OCI-LY1 (cell line): Measurements from ENCODE around the gene PRKCA.

Experiments
- H2AFZ ChIP-seq: fragments of 200-600 bp; sonication (generic), shearing (Covaris generic); 2 replicates; pipeline ENCODE4 v1.6.0; 2014; ENCODE audit warnings: antibody characterized with exemption, mild to moderate bottlenecking, low read length
- H3F3A ChIP-seq: fragments of 200-600 bp; sonication (generic), shearing (Covaris generic); 2 replicates; pipeline ENCODE4 v1.6.0; 2014; ENCODE audit warnings: mild to moderate bottlenecking, antibody characterized with exemption, low read length, moderate library complexity; ENCODE audit not compliant: insufficient read depth
- H3K27ac ChIP-seq: fragments of 200-600 bp; sonication (generic); 2 replicates; pipeline ENCODE4 v1.5.1; 2014; ENCODE audit warnings: low read length, mixed run types, mild to moderate bottlenecking, low read depth; ENCODE audit not compliant: poor library complexity, severe bottlenecking
- H3K27me3 ChIP-seq: fragments of 200-600 bp; sonication (generic); 2 replicates; pipeline ENCODE4 v1.6.0; 2014; ENCODE audit warnings: antibody characterized with exemption, mild to moderate bottlenecking, low read length, moderate library complexity; ENCODE audit not compliant: insufficient read depth
- H3K36me3 ChIP-seq: fragments of 200-600 bp; sonication (generic); 2 replicates; pipeline ENCODE4 v1.6.1; 2014; ENCODE audit warnings: mild to moderate bottlenecking, antibody characterized with exemption, low read length, moderate library complexity, mixed read lengths; ENCODE audit not compliant: insufficient read depth
- H3K4me1 ChIP-seq: fragments of 200-600 bp; sonication (generic); 2 replicates; pipeline ENCODE4 v1.5.1; 2014; ENCODE audit warnings: mild to moderate bottlenecking, low read length, moderate library complexity; ENCODE audit not compliant: insufficient read depth, severe bottlenecking
- H3K4me2 ChIP-seq: fragments of 200-600 bp; sonication (generic), shearing (Covaris generic); 2 replicates; pipeline ENCODE4 v1.6.1; 2014; ENCODE audit warnings: low read length
- H3K4me3 ChIP-seq: fragments of 200-600 bp; sonication (generic); 2 replicates; pipeline ENCODE4 v1.5.1; 2014; ENCODE audit warnings: low read length, low read depth, mild to moderate bottlenecking, mixed read lengths; ENCODE audit not compliant: poor library complexity, severe bottlenecking
- H3K79me2 ChIP-seq: fragments of 200-600 bp; shearing (Covaris generic); 2 replicates; pipeline ENCODE4 v1.6.1; 2016; ENCODE audit warnings: mixed run types, low read length, mixed read lengths; ENCODE audit not compliant: insufficient read depth
- H3K9ac ChIP-seq: fragments of 200-600 bp; sonication (generic), shearing (Covaris generic); 2 replicates; pipeline ENCODE4 v1.6.1; 2014; ENCODE audit warnings: mild to moderate bottlenecking, low read length, mixed read lengths
- H3K9me2 ChIP-seq: fragments of 200-600 bp; sonication (generic), shearing (Covaris generic); 2 replicates; pipeline ENCODE4 v1.6.1; 2014; ENCODE audit warnings: low read depth, mild to moderate bottlenecking, low read length, mixed read lengths
- H3K9me3 ChIP-seq: fragments of 200-600 bp; shearing (Covaris generic); 2 replicates; pipeline ENCODE4 v1.6.1; 2014; ENCODE audit warnings: low read length, mixed read lengths
- H4K20me1 ChIP-seq: fragments of 200-600 bp; sonication (generic), shearing (Covaris generic); 2 replicates; pipeline ENCODE4 v1.6.0; 2016; ENCODE audit warnings: mild to moderate bottlenecking, low read length; ENCODE audit not compliant: insufficient read depth
- EZH2 ChIP-seq: fragments of 200-600 bp; sonication (generic), shearing (Covaris generic); IDR thresholded peaks from 2 replicates; pipeline ENCODE4 v1.8.0; 2017; ENCODE audit warnings: borderline replicate concordance, mixed run types, mild to moderate bottlenecking, antibody characterized with exemption, low read length, moderate library complexity, mixed read lengths
- TF ChIP-seq, protein P1 (sequence below): fragments of 200-600 bp; sonication (generic), shearing (Covaris generic); IDR thresholded peaks from 2 replicates; pipeline ENCODE4 v1.5.1; 2017; ENCODE audit warnings: mild to moderate bottlenecking, antibody characterized with exemption, low read length, moderate library complexity, mixed read lengths

The PRKCA gene

DNA sequence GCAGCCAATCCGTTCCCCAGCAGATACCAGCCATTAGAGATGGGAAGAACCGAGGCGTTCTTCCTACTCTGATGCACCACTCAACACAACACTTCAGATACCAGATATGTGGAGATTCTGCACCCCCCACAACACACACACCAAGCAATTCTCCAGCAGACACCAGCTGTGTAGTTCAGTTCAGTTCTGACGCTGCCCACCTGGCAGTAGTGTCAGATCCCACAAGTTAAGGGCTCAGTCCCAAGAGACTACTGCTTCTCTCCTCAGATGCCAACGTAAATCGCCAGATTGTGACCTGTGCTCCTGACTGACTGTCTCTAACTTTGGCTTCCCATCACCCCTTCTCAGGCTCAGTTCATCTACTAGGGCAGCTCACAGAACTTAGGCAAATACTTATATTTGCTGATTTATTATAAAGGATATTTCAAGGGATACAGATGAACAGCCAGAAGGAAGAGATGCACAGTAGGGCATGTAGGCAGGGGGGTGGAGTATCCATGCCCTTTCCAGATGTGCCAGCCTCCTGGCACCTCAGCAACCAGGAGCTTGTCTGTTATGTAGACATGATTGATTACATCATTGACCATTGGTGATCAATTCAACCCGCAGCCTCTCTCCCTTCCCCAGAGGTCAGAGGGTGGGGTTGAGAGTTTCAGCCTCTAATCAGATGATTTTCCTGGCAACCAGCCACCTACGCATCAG, 110.6 kb downstream of the PRKCA start:
- Histone ChIP-seq H3K27me3 (no peaks in the 10 kb centered on the region), H3K4me1 (peaks cover 72% of the 10 kb centered on the region), H3K9me3 (no peaks in the 10 kb centered on the region), H3F3A (no peaks in the 10 kb centered on the region), H3K4me2 (peak overlapping the region; percentile 43), H3K9me2 (no peaks in the 10 kb centered on the region), H2AFZ (no peak overlapping the region), H4K20me1 (no peaks in the 10 kb centered on the region), H3K27ac (peak overlapping the region; percentile 92), H3K4me3 (no peak overlapping the region), H3K79me2 (peaks cover 13% of the 10 kb centered on the region; the same call in 1 of the 2 replicates), H3K9ac (no peak overlapping the region; the same call in 1 of the 2 replicates), H3K36me3 (no peaks in the 10 kb centered on the region)
- no peak for TF ChIP-seq EZH2

DNA sequence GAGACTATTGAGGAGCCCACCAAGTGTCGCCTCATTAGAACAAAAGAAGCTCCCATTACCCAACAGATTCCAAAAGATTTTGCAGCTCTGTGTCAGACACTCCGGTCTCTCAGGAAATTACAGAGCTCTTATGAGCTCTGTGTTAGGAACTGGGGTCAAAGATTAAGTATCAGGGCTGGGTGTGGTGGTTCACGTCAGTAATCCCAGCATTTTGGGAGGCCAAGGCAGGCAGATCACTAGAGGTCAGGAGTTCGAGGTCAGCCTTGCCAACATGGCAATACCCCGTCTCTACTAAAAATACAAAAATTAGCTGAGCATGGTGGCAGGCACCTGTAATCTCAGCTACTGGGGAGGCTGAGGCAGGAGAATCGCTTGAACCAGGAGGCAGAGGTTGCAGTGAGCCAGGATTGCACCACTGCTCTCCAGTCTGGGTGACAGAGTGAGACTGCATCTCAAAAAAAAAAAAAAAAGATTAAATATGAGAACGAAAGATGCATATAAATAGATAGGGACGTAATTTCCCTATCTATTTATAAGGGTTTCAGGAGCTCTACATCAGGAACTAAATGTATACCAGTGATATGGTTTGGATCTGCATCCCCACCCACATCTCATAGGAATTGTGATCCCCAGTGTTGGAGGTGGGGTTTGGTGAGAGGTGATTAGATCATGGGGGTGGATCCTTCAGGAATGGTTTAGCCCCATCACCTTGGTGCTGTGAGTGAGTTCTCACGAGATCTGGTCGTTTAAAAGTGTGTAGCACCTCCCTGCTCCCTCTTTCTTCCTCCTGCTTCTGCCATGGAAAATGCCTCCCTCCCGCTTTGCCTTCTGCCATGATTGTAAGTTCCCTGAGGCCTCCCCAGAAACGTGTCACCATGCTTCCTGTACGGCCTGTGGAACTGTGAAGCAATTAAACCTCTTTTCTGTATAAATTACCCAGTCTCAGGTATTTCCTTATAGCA, 111.4 kb downstream of the PRKCA start:
- no peaks in the 10 kb centered on the region for H4K20me1 ChIP-seq
- TF ChIP-seq, protein P1, sequence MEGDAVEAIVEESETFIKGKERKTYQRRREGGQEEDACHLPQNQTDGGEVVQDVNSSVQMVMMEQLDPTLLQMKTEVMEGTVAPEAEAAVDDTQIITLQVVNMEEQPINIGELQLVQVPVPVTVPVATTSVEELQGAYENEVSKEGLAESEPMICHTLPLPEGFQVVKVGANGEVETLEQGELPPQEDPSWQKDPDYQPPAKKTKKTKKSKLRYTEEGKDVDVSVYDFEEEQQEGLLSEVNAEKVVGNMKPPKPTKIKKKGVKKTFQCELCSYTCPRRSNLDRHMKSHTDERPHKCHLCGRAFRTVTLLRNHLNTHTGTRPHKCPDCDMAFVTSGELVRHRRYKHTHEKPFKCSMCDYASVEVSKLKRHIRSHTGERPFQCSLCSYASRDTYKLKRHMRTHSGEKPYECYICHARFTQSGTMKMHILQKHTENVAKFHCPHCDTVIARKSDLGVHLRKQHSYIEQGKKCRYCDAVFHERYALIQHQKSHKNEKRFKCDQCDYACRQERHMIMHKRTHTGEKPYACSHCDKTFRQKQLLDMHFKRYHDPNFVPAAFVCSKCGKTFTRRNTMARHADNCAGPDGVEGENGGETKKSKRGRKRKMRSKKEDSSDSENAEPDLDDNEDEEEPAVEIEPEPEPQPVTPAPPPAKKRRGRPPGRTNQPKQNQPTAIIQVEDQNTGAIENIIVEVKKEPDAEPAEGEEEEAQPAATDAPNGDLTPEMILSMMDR = no peak
- no peak for TF ChIP-seq EZH2
- peak overlapping the region; percentile 92 for H3K27ac ChIP-seq
- H3K9me2 ChIP-seq = no peaks in the 10 kb centered on the region
- peaks cover 13% of the 10 kb centered on the region; the same call in 1 of the 2 replicates for H3K79me2 ChIP-seq
- H3K9me3 ChIP-seq = no peaks in the 10 kb centered on the region
- H3K4me3 ChIP-seq = peak overlapping the region; percentile 7
- no peaks in the 10 kb centered on the region for H3K36me3 ChIP-seq
- peaks cover 72% of the 10 kb centered on the region for H3K4me1 ChIP-seq
- H3F3A ChIP-seq = no peaks in the 10 kb centered on the region
- H3K27me3 ChIP-seq = no peaks in the 10 kb centered on the region
- H3K4me2 ChIP-seq = peak overlapping the region; percentile 51
- peak overlapping the region; percentile 8; the same call in 1 of the 2 replicates for H3K9ac ChIP-seq
- H2AFZ ChIP-seq = no peak overlapping the region

DNA sequence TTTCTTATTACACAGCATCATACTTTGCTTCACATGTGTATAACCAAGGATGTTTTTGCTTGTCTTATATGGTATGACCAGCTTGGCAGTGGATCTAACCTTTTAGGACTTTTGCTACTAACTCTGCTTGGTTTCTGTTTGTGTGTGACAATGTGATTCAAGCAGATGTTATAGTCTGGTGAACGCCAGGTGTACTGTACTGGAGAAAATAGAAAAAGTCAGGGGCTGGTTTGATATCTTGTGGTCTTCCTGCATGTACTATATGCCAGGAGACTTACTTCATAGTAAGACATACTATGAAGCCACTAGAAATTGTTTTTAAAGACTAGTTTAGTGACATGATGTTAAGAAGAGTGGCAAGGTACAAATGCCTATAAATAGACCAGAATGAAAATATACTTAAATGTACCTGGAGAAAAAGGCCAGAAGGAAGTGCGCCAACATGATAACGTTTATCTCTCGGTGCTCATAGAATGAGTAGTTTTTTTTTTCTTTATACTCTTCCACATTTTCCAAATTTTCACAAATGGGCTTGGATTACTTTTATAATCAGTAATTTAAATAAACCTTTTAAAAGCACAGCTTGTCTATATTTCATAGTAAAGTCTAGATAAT, 112.3 kb downstream of the PRKCA start:
- no peaks in the 10 kb centered on the region for H3K9me3 ChIP-seq
- H3K4me3 ChIP-seq = peak overlapping the region; percentile 7
- peaks cover 13% of the 10 kb centered on the region; the same call in 1 of the 2 replicates for H3K79me2 ChIP-seq
- H3K4me2 ChIP-seq = peak overlapping the region; percentile 51
- H3K36me3 ChIP-seq = no peaks in the 10 kb centered on the region
- no peaks in the 10 kb centered on the region for H4K20me1 ChIP-seq
- TF ChIP-seq EZH2 = no peak
- TF ChIP-seq, protein P1 = no peak
- peak overlapping the region; percentile 40 for H3K9ac ChIP-seq
- no peak overlapping the region for H2AFZ ChIP-seq
- H3K27ac ChIP-seq = peak overlapping the region; percentile 92
- no peaks in the 10 kb centered on the region for H3F3A ChIP-seq
- H3K27me3 ChIP-seq = no peaks in the 10 kb centered on the region
- peaks cover 71% of the 10 kb centered on the region for H3K4me1 ChIP-seq
- H3K9me2 ChIP-seq = no peaks in the 10 kb centered on the region
